ENCODE data around the gene FCRL6.

Gene FCRL6

GRCh38 chr1:159783724-159784123 is 18.4 kb upstream of the FCRL6 start:
- H3K4me1 ChIP-seq (ENCODE audit: insufficient read depth, low read length, severe bottlenecking) = no peaks in the 10 kb centered on the region
- H4K20me1 ChIP-seq (ENCODE audit: insufficient read depth, low read length) = no peaks in the 10 kb centered on the region
- no peaks in the 10 kb centered on the region for H3K9me2 ChIP-seq (ENCODE audit: low read depth, low read length)
- no peak overlapping the region for H3K9ac ChIP-seq (ENCODE audit: low read length)
- no peak overlapping the region for H3K27ac ChIP-seq (ENCODE audit: low read depth, low read length, poor library complexity, severe bottlenecking)
- H3K36me3 ChIP-seq (ENCODE audit: insufficient read depth, low read length) = no peaks in the 10 kb centered on the region
- H3K4me2 ChIP-seq (ENCODE audit: low read length) = no peak overlapping the region
- no peak overlapping the region for H2AFZ ChIP-seq (ENCODE audit: low read length)
- TF ChIP-seq EZH2 (IDR thresholded peaks at IDR 0.05; ENCODE audit: borderline replicate concordance, low read length) (no peak), CTCF (IDR thresholded peaks at IDR 0.05; ENCODE audit: low read length) (no peak)
- H3K79me2 ChIP-seq (ENCODE audit: insufficient read depth, low read length) = no peaks in the 10 kb centered on the region
- H3F3A ChIP-seq (ENCODE audit: insufficient read depth, low read length) = no peaks in the 10 kb centered on the region
- no peaks in the 10 kb centered on the region for H3K9me3 ChIP-seq (ENCODE audit: low read length)
- H3K4me3 ChIP-seq (ENCODE audit: low read depth, low read length, poor library complexity, severe bottlenecking) = no peak overlapping the region
- H3K27me3 ChIP-seq (ENCODE audit: insufficient read depth, low read length) = no peaks in the 10 kb centered on the region

GRCh38 chr1:159786465-159786864 is 15.7 kb upstream of the FCRL6 start:
- H3K9me3 ChIP-seq (ENCODE audit: low read length) = no peaks in the 10 kb centered on the region
- no peaks in the 10 kb centered on the region for H3K79me2 ChIP-seq (ENCODE audit: insufficient read depth, low read length)
- H3K9ac ChIP-seq (ENCODE audit: low read length) = no peak overlapping the region
- no peaks in the 10 kb centered on the region for H3F3A ChIP-seq (ENCODE audit: insufficient read depth, low read length)
- TF ChIP-seq CTCF (IDR thresholded peaks at IDR 0.05; ENCODE audit: low read length) (no peak), EZH2 (IDR thresholded peaks at IDR 0.05; ENCODE audit: borderline replicate concordance, low read length) (no peak)
- no peaks in the 10 kb centered on the region for H3K27me3 ChIP-seq (ENCODE audit: insufficient read depth, low read length)
- no peaks in the 10 kb centered on the region for H3K9me2 ChIP-seq (ENCODE audit: low read depth, low read length)
- H4K20me1 ChIP-seq (ENCODE audit: insufficient read depth, low read length) = no peaks in the 10 kb centered on the region
- H3K36me3 ChIP-seq (ENCODE audit: insufficient read depth, low read length) = no peaks in the 10 kb centered on the region
- no peak overlapping the region for H2AFZ ChIP-seq (ENCODE audit: low read length)
- H3K27ac ChIP-seq (ENCODE audit: low read depth, low read length, poor library complexity, severe bottlenecking) = no peak overlapping the region
- no peak overlapping the region for H3K4me3 ChIP-seq (ENCODE audit: low read depth, low read length, poor library complexity, severe bottlenecking)
- no peak overlapping the region for H3K4me2 ChIP-seq (ENCODE audit: low read length)
- H3K4me1 ChIP-seq (ENCODE audit: insufficient read depth, low read length, severe bottlenecking) = no peaks in the 10 kb centered on the region

GRCh38 chr1:159786966-159787365 is 15.2 kb upstream of the FCRL6 start:
- no peak overlapping the region for H3K9ac ChIP-seq (ENCODE audit: low read length)
- H3K9me3 ChIP-seq (ENCODE audit: low read length) = no peaks in the 10 kb centered on the region
- H3K4me2 ChIP-seq (ENCODE audit: low read length) = no peak overlapping the region
- H3K27me3 ChIP-seq (ENCODE audit: insufficient read depth, low read length) = no peaks in the 10 kb centered on the region
- H3K9me2 ChIP-seq (ENCODE audit: low read depth, low read length) = no peaks in the 10 kb centered on the region
- H2AFZ ChIP-seq (ENCODE audit: low read length) = no peak overlapping the region
- no peaks in the 10 kb centered on the region for H3K36me3 ChIP-seq (ENCODE audit: insufficient read depth, low read length)
- no peaks in the 10 kb centered on the region for H3K79me2 ChIP-seq (ENCODE audit: insufficient read depth, low read length)
- H3K27ac ChIP-seq (ENCODE audit: low read depth, low read length, poor library complexity, severe bottlenecking) = no peak overlapping the region
- no peaks in the 10 kb centered on the region for H4K20me1 ChIP-seq (ENCODE audit: insufficient read depth, low read length)
- H3K4me1 ChIP-seq (ENCODE audit: insufficient read depth, low read length, severe bottlenecking) = no peaks in the 10 kb centered on the region
- TF ChIP-seq CTCF (IDR thresholded peaks at IDR 0.05; ENCODE audit: low read length) = no peak
- no peak for TF ChIP-seq EZH2 (IDR thresholded peaks at IDR 0.05; ENCODE audit: borderline replicate concordance, low read length)
- no peaks in the 10 kb centered on the region for H3F3A ChIP-seq (ENCODE audit: insufficient read depth, low read length)
- H3K4me3 ChIP-seq (ENCODE audit: low read depth, low read length, poor library complexity, severe bottlenecking) = no peak overlapping the region

Data from OCI-LY1 (cell line).